Measurements from ENCODE around the gene OR13A1. TPM values are rescaled to one million over a fixed set of nuclear protein-coding genes. Genes with fewer than 3 reads are reported as not detected.
A peak's percentile ranks its signal among the peaks of the same experiment; 100 is the strongest.
"Not testable (repeated sequence)": the region's sequence is repeated elsewhere in the genome, so short reads cannot be mapped to it uniquely, and the experiment has no call there.

The OR13A1 gene
- total RNA-seq, 4 donors from 2014 or later, result not detected

DNA sequence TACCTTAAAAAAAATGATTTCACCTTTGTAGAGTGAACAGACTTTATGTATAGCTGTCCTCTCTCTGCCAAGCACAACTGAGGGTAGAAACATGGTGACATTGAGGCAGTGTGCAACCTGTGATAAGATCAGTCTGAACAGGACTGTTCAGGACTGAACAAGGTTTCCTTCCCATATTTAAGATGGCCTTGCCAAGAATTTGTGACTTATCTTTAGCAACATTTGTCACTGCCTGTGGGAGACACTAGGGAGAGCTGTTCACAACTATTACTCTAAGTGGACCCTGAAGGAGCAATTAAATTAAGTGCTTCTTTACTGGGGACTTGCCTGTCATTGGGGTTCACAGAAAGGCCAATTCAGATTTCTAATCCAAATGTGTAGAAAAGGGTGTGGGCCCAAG lies 6.7 kb downstream of the OR13A1 start:
- no peak overlapping the region for H3K27ac ChIP-seq
- H3K27me3 ChIP-seq, result no peaks in the 10 kb centered on the region
- no peak overlapping the region for H3K4me3 ChIP-seq
- H3K9me3 ChIP-seq, result no peaks in the 10 kb centered on the region
- DNase-seq, result no peak
- TF ChIP-seq POLR2A (IDR thresholded peaks at IDR 0.05), result no peak
- TF ChIP-seq CTCF (IDR thresholded peaks at IDR 0.05), result peak in 2 of 6 experiments; percentile 12 to 19
- H3K36me3 ChIP-seq, result no peaks in the 10 kb centered on the region
- no peaks in the 10 kb centered on the region for H3K4me1 ChIP-seq

DNA sequence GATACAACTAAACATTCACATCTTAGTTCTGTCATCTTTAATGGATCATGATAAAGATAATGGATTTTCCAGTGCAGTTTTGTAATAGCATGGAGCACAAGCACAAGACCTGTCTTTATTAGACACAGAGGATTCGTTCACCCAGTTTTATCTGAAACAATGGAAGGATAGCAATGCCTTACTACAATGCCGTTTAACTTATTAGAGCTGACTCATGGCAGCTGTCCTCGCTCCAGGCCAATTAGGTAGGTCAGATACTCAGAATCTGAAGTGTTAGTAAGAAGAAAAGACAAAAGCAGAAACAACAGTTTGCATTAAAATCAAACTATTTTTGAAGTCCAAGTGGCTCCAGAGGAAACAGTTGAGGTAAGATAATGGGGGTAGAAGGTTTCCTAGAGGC lies 12.8 kb downstream of the OR13A1 start:
- no peaks in the 10 kb centered on the region for H3K9me3 ChIP-seq
- TF ChIP-seq CTCF (IDR thresholded peaks at IDR 0.05), result no peak
- TF ChIP-seq POLR2A (IDR thresholded peaks at IDR 0.05), result no peak
- DNase-seq, result no peak
- H3K4me1 ChIP-seq, result no peaks in the 10 kb centered on the region
- H3K4me3 ChIP-seq, result no peak overlapping the region
- H3K36me3 ChIP-seq, result no peaks in the 10 kb centered on the region
- H3K27ac ChIP-seq, result no peak overlapping the region
- no peaks in the 10 kb centered on the region for H3K27me3 ChIP-seq

- not testable (repeated sequence) for DNase-seq, H3K27ac ChIP-seq, H3K27me3 ChIP-seq, H3K36me3 ChIP-seq, H3K9me3 ChIP-seq, H3K4me1 ChIP-seq
- peak overlapping the region in 1 of 4 donors; percentile 5 for H3K4me3 ChIP-seq
Measured at GRCh38 chr10:45298341-45298955, 17.0 kb downstream of the OR13A1 start.

- Histone ChIP-seq H3K27me3 (no peaks in the 10 kb centered on the region), H3K4me1 (no peaks in the 10 kb centered on the region), H3K4me3 (no peak overlapping the region), H3K27ac (no peak overlapping the region), H3K9me3 (no peaks in the 10 kb centered on the region), H3K36me3 (no peaks in the 10 kb centered on the region)
- DNase-seq, result no peak
- TF ChIP-seq CTCF (IDR thresholded peaks at IDR 0.05), result no peak
- TF ChIP-seq POLR2A (IDR thresholded peaks at IDR 0.05), result no peak
Measured at GRCh38 chr10:45294681-45295080, 20.7 kb downstream of the OR13A1 start.

GRCh38 chr10:45286980-45287379 lies 28.4 kb downstream of the OR13A1 start:
- TF ChIP-seq POLR2A (IDR thresholded peaks at IDR 0.05) (no peak), CTCF (IDR thresholded peaks at IDR 0.05) (no peak)
- no peaks in the 10 kb centered on the region for H3K9me3 ChIP-seq
- no peaks in the 10 kb centered on the region for H3K27me3 ChIP-seq
- no peak overlapping the region for H3K4me3 ChIP-seq
- no peaks in the 10 kb centered on the region for H3K4me1 ChIP-seq
- no peaks in the 10 kb centered on the region for H3K36me3 ChIP-seq
- no peak overlapping the region for H3K27ac ChIP-seq
- DNase-seq, result no peak

- no peak for DNase-seq
- no peaks in the 10 kb centered on the region for H3K27me3 ChIP-seq
- H3K4me3 ChIP-seq, result no peak overlapping the region
- H3K4me1 ChIP-seq, result no peaks in the 10 kb centered on the region
- TF ChIP-seq POLR2A (IDR thresholded peaks at IDR 0.05) (no peak), CTCF (IDR thresholded peaks at IDR 0.05) (no peak)
- H3K27ac ChIP-seq, result no peak overlapping the region
- no peaks in the 10 kb centered on the region for H3K9me3 ChIP-seq
- no peaks in the 10 kb centered on the region for H3K36me3 ChIP-seq
Measured at GRCh38 chr10:45282061-45282460, 33.3 kb downstream of the OR13A1 start.
